Measurements from ENCODE around the gene GAL3ST2.

The GAL3ST2 gene

DNA sequence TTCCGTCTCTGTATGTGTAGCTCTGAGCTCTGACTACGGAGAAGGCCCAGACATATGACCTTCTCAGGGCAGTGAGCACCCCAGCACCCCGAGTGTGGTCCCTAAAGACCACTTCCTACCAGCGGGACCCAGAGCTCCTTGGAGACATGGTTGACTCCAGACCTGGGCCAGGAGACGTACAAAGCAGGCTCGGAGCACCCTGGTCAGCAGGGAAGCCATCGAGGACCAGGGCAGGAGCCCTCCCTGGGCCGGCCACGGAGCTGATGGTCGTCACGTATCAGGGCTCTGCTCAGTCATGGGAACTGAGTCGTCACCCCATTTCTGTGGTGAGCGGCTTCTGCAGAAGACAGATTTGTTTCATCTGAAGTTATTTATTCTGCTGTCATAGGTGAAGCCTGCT lies 19.6 kb downstream of the GAL3ST2 start:
- no peak for ATAC-seq

DNA sequence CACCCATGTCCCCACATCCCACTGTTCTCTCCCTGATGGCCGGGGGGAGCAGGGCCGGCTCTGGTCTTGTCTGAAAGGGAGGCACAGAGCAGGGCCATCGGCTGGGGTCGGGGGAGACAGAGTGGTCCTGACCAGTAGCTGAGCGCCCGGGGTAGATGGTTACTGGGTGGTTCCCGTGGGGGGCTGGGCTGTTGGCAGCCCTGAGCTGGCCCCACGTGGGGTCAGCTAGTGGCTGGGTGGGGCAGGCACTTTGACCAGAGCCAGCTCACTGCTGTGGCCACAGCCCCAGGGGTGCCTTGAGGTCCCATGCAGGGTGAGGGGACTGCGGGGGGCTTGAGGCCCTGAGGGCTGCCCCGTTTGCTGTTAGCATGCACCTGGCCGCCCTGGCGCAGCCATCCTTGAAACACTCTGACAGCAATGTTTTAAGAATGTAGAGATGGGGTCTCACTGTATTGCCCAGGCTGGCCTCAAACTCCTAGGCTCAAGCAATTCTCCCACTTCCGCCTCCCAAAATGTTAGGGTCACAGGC lies 20.1 kb downstream of the GAL3ST2 start:
- no peak for ATAC-seq
- TF ChIP-seq ZNF8 (CRISPR knock-in tag; IDR thresholded peaks at IDR 0.05) = no peak
- no peak for TF ChIP-seq ISL1 (CRISPR knock-in tag; IDR thresholded peaks at IDR 0.05)
- no peak for TF ChIP-seq TCF4 (CRISPR knock-in tag; IDR thresholded peaks at IDR 0.05; ENCODE audit: borderline replicate concordance)

More for the DNA sequence above, 19.6 kb downstream of the GAL3ST2 start:
- TF ChIP-seq ZFP3 (CRISPR knock-in tag; IDR thresholded peaks at IDR 0.05) = no peak
- TF ChIP-seq TOX (CRISPR knock-in tag; IDR thresholded peaks at IDR 0.05; ENCODE audit: borderline replicate concordance) = no peak
- TF ChIP-seq, protein P1, sequence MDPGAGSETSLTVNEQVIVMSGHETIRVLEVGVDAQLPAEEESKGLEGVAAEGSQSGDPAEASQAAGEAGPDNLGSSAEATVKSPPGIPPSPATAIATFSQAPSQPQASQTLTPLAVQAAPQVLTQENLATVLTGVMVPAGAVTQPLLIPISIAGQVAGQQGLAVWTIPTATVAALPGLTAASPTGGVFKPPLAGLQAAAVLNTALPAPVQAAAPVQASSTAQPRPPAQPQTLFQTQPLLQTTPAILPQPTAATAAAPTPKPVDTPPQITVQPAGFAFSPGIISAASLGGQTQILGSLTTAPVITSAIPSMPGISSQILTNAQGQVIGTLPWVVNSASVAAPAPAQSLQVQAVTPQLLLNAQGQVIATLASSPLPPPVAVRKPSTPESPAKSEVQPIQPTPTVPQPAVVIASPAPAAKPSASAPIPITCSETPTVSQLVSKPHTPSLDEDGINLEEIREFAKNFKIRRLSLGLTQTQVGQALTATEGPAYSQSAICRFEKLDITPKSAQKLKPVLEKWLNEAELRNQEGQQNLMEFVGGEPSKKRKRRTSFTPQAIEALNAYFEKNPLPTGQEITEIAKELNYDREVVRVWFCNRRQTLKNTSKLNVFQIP (CRISPR knock-in tag; IDR thresholded peaks at IDR 0.05; ENCODE audit: borderline replicate concordance, low read depth) = no peak
- no peak for TF ChIP-seq ZNF70 (CRISPR knock-in tag; IDR thresholded peaks at IDR 0.05)
- TF ChIP-seq ZFP30 (CRISPR knock-in tag; IDR thresholded peaks at IDR 0.05) = no peak
- no peak for TF ChIP-seq SNAI2 (CRISPR knock-in tag; IDR thresholded peaks at IDR 0.05)
- no peak for TF ChIP-seq BACH2 (CRISPR knock-in tag; IDR thresholded peaks at IDR 0.05; ENCODE audit: borderline replicate concordance)
- TF ChIP-seq OSR1 (CRISPR knock-in tag; IDR thresholded peaks at IDR 0.05) = no peak
- no peak for TF ChIP-seq CSDC2 (CRISPR knock-in tag; IDR thresholded peaks at IDR 0.05)
- no peak for TF ChIP-seq ZNF565 (CRISPR knock-in tag; conservative IDR thresholded peaks at IDR 0.05; ENCODE audit: low read depth)
- TF ChIP-seq ZNF8 (CRISPR knock-in tag; IDR thresholded peaks at IDR 0.05) = no peak
- TF ChIP-seq RARB (CRISPR knock-in tag; IDR thresholded peaks at IDR 0.05) = no peak

DNA sequence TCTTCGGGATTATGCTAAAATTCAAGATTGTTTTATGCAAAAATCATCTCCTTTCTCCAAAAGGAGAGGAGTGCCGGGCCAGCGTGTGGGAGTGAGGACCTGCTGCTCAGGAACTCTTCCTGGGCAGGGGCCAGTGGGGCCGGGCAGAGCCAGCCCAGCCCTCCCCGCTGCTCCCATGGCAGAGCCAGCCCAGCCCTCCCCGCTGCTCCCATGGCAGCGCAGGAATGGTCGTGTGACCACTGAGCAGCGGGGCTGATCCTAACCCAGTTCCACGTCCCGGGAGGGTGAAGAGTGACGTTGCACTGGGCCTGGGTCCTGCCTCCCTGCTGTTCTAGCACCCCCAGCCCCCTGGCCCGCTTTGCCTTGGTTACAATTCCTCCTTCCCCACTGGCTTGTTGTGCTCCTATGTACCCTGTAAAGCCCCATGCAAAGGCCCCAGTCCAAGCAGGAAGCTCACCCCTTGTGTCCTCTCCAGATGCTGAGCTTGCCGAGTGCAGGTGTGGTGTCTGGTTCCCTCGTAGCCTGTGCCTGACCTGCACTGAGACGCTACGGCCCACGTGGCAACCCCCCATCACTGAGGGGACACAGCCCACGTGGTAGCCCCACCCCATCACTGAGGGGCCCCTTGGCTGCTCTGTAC lies 20.9 kb downstream of the GAL3ST2 start:
- ATAC-seq = no peak
- TF ChIP-seq OSR1 (CRISPR knock-in tag; IDR thresholded peaks at IDR 0.05) (no peak), GLIS3 (CRISPR knock-in tag; IDR thresholded peaks at IDR 0.05) (no peak), ZFP3 (CRISPR knock-in tag; IDR thresholded peaks at IDR 0.05) (peak; percentile 78; the same call in 1 of the 2 replicates), ARNTL (CRISPR knock-in tag; IDR thresholded peaks at IDR 0.05; ENCODE audit: borderline replicate concordance, low read depth) (no peak), ISL1 (CRISPR knock-in tag; IDR thresholded peaks at IDR 0.05) (no peak), SNAI2 (CRISPR knock-in tag; IDR thresholded peaks at IDR 0.05) (no peak)

DNA sequence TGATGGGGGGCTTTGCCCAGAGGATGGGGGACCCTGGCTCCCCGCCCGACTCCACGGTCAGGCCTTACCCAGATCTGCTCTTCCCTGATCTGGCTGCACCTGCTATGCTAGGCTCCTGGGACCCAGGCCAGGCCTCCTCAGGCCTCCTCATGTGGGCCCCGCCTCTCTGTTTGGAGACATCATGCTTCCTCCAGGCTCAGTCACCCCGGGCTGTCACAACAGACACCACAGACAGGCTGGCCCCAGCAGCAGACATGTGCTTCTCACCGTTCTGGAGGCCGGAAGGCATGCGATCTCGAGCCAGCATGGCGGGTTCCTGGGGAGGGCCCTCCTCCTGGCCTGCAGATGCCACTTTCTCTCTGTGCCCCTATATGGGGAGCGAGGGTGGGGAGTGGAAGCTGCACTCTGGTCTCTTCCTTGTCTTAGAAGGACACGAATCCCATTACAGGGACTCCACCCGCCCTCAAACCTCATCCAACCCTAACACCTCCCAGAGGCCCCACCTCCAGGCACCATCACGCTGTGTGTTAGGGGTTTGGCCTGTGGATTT lies 21.5 kb downstream of the GAL3ST2 start:
- ATAC-seq = no peak
- TF ChIP-seq, protein P2, sequence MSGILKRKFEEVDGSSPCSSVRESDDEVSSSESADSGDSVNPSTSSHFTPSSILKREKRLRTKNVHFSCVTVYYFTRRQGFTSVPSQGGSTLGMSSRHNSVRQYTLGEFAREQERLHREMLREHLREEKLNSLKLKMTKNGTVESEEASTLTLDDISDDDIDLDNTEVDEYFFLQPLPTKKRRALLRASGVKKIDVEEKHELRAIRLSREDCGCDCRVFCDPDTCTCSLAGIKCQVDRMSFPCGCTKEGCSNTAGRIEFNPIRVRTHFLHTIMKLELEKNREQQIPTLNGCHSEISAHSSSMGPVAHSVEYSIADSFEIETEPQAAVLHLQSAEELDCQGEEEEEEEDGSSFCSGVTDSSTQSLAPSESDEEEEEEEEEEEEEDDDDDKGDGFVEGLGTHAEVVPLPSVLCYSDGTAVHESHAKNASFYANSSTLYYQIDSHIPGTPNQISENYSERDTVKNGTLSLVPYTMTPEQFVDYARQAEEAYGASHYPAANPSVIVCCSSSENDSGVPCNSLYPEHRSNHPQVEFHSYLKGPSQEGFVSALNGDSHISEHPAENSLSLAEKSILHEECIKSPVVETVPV (CRISPR knock-in tag; IDR thresholded peaks at IDR 0.05) = no peak
- TF ChIP-seq, protein P3, sequence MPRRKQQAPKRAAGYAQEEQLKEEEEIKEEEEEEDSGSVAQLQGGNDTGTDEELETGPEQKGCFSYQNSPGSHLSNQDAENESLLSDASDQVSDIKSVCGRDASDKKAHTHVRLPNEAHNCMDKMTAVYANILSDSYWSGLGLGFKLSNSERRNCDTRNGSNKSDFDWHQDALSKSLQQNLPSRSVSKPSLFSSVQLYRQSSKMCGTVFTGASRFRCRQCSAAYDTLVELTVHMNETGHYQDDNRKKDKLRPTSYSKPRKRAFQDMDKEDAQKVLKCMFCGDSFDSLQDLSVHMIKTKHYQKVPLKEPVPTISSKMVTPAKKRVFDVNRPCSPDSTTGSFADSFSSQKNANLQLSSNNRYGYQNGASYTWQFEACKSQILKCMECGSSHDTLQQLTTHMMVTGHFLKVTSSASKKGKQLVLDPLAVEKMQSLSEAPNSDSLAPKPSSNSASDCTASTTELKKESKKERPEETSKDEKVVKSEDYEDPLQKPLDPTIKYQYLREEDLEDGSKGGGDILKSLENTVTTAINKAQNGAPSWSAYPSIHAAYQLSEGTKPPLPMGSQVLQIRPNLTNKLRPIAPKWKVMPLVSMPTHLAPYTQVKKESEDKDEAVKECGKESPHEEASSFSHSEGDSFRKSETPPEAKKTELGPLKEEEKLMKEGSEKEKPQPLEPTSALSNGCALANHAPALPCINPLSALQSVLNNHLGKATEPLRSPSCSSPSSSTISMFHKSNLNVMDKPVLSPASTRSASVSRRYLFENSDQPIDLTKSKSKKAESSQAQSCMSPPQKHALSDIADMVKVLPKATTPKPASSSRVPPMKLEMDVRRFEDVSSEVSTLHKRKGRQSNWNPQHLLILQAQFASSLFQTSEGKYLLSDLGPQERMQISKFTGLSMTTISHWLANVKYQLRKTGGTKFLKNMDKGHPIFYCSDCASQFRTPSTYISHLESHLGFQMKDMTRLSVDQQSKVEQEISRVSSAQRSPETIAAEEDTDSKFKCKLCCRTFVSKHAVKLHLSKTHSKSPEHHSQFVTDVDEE (CRISPR knock-in tag; IDR thresholded peaks at IDR 0.05) = no peak
- TF ChIP-seq GLIS3 (CRISPR knock-in tag; IDR thresholded peaks at IDR 0.05) (no peak), ZNF70 (CRISPR knock-in tag; IDR thresholded peaks at IDR 0.05) (no peak), OSR1 (CRISPR knock-in tag; IDR thresholded peaks at IDR 0.05) (no peak), ARNTL (CRISPR knock-in tag; IDR thresholded peaks at IDR 0.05; ENCODE audit: borderline replicate concordance, low read depth) (no peak), RARB (CRISPR knock-in tag; IDR thresholded peaks at IDR 0.05) (no peak), PPARA (CRISPR knock-in tag; IDR thresholded peaks at IDR 0.05; ENCODE audit: borderline replicate concordance) (no peak), TCF4 (CRISPR knock-in tag; IDR thresholded peaks at IDR 0.05; ENCODE audit: borderline replicate concordance) (no peak), ZNF8 (CRISPR knock-in tag; IDR thresholded peaks at IDR 0.05) (no peak), ZC3H10 (CRISPR knock-in tag; IDR thresholded peaks at IDR 0.05) (no peak), TOX (CRISPR knock-in tag; IDR thresholded peaks at IDR 0.05; ENCODE audit: borderline replicate concordance) (no peak), ZNF565 (CRISPR knock-in tag; conservative IDR thresholded peaks at IDR 0.05; ENCODE audit: low read depth) (no peak), ZFP30 (CRISPR knock-in tag; IDR thresholded peaks at IDR 0.05) (no peak)
- TF ChIP-seq, protein P1 (CRISPR knock-in tag; IDR thresholded peaks at IDR 0.05; ENCODE audit: borderline replicate concordance, low read depth) = no peak
- TF ChIP-seq, protein P4, sequence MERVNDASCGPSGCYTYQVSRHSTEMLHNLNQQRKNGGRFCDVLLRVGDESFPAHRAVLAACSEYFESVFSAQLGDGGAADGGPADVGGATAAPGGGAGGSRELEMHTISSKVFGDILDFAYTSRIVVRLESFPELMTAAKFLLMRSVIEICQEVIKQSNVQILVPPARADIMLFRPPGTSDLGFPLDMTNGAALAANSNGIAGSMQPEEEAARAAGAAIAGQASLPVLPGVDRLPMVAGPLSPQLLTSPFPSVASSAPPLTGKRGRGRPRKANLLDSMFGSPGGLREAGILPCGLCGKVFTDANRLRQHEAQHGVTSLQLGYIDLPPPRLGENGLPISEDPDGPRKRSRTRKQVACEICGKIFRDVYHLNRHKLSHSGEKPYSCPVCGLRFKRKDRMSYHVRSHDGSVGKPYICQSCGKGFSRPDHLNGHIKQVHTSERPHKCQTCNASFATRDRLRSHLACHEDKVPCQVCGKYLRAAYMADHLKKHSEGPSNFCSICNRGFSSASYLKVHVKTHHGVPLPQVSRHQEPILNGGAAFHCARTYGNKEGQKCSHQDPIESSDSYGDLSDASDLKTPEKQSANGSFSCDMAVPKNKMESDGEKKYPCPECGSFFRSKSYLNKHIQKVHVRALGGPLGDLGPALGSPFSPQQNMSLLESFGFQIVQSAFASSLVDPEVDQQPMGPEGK (CRISPR knock-in tag; IDR thresholded peaks at IDR 0.05; ENCODE audit: borderline replicate concordance) = no peak

All from SK-N-SH treated with all-trans-retinoic acid at 6 μM for 48 hours (cell line).